KOPT-K1 (cell line): ENCODE results near the gene DERL2.

Experiments
- H3K27ac ChIP-seq: fragments of 200-600 bp; sonication (generic); 2 replicates; pipeline ENCODE4 v1.5.1; 2016; ENCODE audit warnings: antibody characterized with exemption, mild to moderate bottlenecking, low read depth, low read length; ENCODE audit not compliant: poor library complexity, severe bottlenecking
- H3K36me3 ChIP-seq: fragments of 200-600 bp; sonication (generic); 2 replicates; pipeline ENCODE4 v1.5.1; 2017; ENCODE audit warnings: antibody characterized with exemption, mild to moderate bottlenecking, low read length, moderate library complexity; ENCODE audit not compliant: insufficient read depth
- H3K9me3 ChIP-seq: fragments of 200-600 bp; sonication (generic); 2 replicates; pipeline ENCODE4 v1.5.1; 2017; ENCODE audit warnings: antibody characterized with exemption, low read length, mild to moderate bottlenecking; ENCODE audit not compliant: insufficient read depth, poor library complexity, severe bottlenecking

The DERL2 gene

GRCh38 chr17:5511401-5512225, 25.6 kb upstream of the DERL2 start:
- H3K36me3 ChIP-seq = no peaks in the 10 kb centered on the region
- no peaks in the 10 kb centered on the region for H3K9me3 ChIP-seq
- no peak overlapping the region for H3K27ac ChIP-seq

GRCh38 chr17:5510771-5511170, 24.8 kb upstream of the DERL2 start:
- no peaks in the 10 kb centered on the region for H3K36me3 ChIP-seq
- H3K27ac ChIP-seq = no peak overlapping the region
- H3K9me3 ChIP-seq = no peaks in the 10 kb centered on the region

- H3K36me3 ChIP-seq = no peaks in the 10 kb centered on the region
- no peak overlapping the region for H3K27ac ChIP-seq
- H3K9me3 ChIP-seq = no peaks in the 10 kb centered on the region
Measured at GRCh38 chr17:5509482-5509881, 23.5 kb upstream of the DERL2 start.

GRCh38 chr17:5508810-5509209, 22.8 kb upstream of the DERL2 start:
- no peaks in the 10 kb centered on the region for H3K9me3 ChIP-seq
- no peak overlapping the region for H3K27ac ChIP-seq
- H3K36me3 ChIP-seq = no peaks in the 10 kb centered on the region

GRCh38 chr17:5506307-5506706, 20.3 kb upstream of the DERL2 start:
- no peaks in the 10 kb centered on the region for H3K36me3 ChIP-seq
- no peak overlapping the region for H3K27ac ChIP-seq
- H3K9me3 ChIP-seq = no peaks in the 10 kb centered on the region

- Histone ChIP-seq H3K27ac (no peak overlapping the region), H3K36me3 (no peaks in the 10 kb centered on the region), H3K9me3 (no peaks in the 10 kb centered on the region)
Measured at GRCh38 chr17:5502552-5502951, 16.6 kb upstream of the DERL2 start.

GRCh38 chr17:5501685-5502084, 15.7 kb upstream of the DERL2 start:
- no peaks in the 10 kb centered on the region for H3K36me3 ChIP-seq
- no peak overlapping the region for H3K27ac ChIP-seq
- no peaks in the 10 kb centered on the region for H3K9me3 ChIP-seq

GRCh38 chr17:5500589-5501391, 14.8 kb upstream of the DERL2 start:
- Histone ChIP-seq H3K9me3 (no peaks in the 10 kb centered on the region), H3K36me3 (no peaks in the 10 kb centered on the region), H3K27ac (no peak overlapping the region)

- Histone ChIP-seq H3K27ac (no peak overlapping the region), H3K9me3 (no peaks in the 10 kb centered on the region)
Measured at GRCh38 chr17:5500247-5500588, 14.2 kb upstream of the DERL2 start.

GRCh38 chr17:5499476-5500231, 13.7 kb upstream of the DERL2 start:
- Histone ChIP-seq H3K36me3 (no peaks in the 10 kb centered on the region), H3K27ac (no peak overlapping the region), H3K9me3 (no peaks in the 10 kb centered on the region)

More at GRCh38 chr17:5500247-5500588, 14.2 kb upstream of the DERL2 start:
- no peaks in the 10 kb centered on the region for H3K36me3 ChIP-seq

- H3K9me3 ChIP-seq = no peaks in the 10 kb centered on the region
- peaks cover 38% of the 10 kb centered on the region for H3K36me3 ChIP-seq
Measured at GRCh38 chr17:5492970-5493369, 7.0 kb upstream of the DERL2 start.

GRCh38 chr17:5488752-5489151, 2.8 kb upstream of the DERL2 start:
- Histone ChIP-seq H3K9me3 (no peaks in the 10 kb centered on the region), H3K27ac (no peak overlapping the region), H3K36me3 (peaks cover 55% of the 10 kb centered on the region)

More at GRCh38 chr17:5492970-5493369, 7.0 kb upstream of the DERL2 start:
- no peak overlapping the region for H3K27ac ChIP-seq

- Histone ChIP-seq H3K9me3 (no peaks in the 10 kb centered on the region), H3K27ac (peak within 1 kb of the TSS; percentile 95), H3K36me3 (peaks cover 73% of the 10 kb centered on the region)
Measured at GRCh38 chr17:5486206-5487124, 487 bp upstream of the DERL2 start, which contains the start of gene MIS12. TSS of gene MIS12 (plus strand) at chr17:5486566. CDS start at chr17:5488863, 2,297 bp downstream.

- Histone ChIP-seq H3K9me3 (no peaks in the 10 kb centered on the region), H3K36me3 (peaks cover 83% of the 10 kb centered on the region), H3K27ac (no peak overlapping the region)
Measured at GRCh38 chr17:5481451-5481850, 4.5 kb downstream of the DERL2 start.
